Esophagus squamous epithelium (tissue), 5 donors: Measurements from ENCODE around the gene TCF4. TPM values are rescaled to one million over a fixed set of nuclear protein-coding genes. Genes with fewer than 3 reads are reported as not detected.

Experiments used
- DNase-seq: peaks from one replicate; lab custom pipeline; 2025; lab: John Stamatoyannopoulos, UW
- H3K27ac ChIP-seq, 4 donors: fragments of 200-600 bp; sonication (generic); one replicate each; pipeline ENCODE4 v1.5.1; 2016 to 2019; ENCODE audit warnings: mild to moderate bottlenecking in 1 of 4
- H3K27me3 ChIP-seq, 4 donors: fragments of 200-600 bp; sonication (generic); 1 replicate in 3 of 4; 2 replicates in 1 of 4; pipeline versions ENCODE4 v1.5.1 to v1.6.0; 2017 to 2021; ENCODE audit warnings: antibody characterized with exemption in 1 of 4
- H3K36me3 ChIP-seq, 3 donors: fragments of 200-600 bp; sonication (generic); one replicate each; pipeline ENCODE4 v1.5.1; 2016 to 2019
- H3K4me1 ChIP-seq, 3 donors: fragments of 200-600 bp; sonication (generic); one replicate each; pipeline ENCODE4 v1.5.1; 2017 to 2019
- H3K4me3 ChIP-seq, 4 donors: fragments of 200-600 bp; sonication (generic); 1 replicate in 3 of 4; 2 replicates in 1 of 4; pipeline ENCODE4 v1.5.1; 2016 to 2019; ENCODE audit warnings: mild to moderate bottlenecking in 2 of 4, moderate library complexity in 1 of 4
- H3K9me3 ChIP-seq, 3 donors: fragments of 200-600 bp; sonication (generic); one replicate each; pipeline ENCODE4 v1.5.1; 2016 to 2019
- POLR2A ChIP-seq, 4 donors: fragments of 450-650 bp; IDR thresholded peaks; one replicate each; pipeline ENCODE4 v1.6.1; 2017; ENCODE audit warnings: antibody characterized with exemption in 4 of 4, mild to moderate bottlenecking in 4 of 4, moderate library complexity in 3 of 4
- WGBS, 2 donors: methylation state at CpG; one replicate each; pipeline ENCODE4 v1.1.5; 2018; 5-methylcytosine and 5-hydroxymethylcytosine counted together
- intact Hi-C: fragments of 100-400 bp; cut with DNase I; formaldehyde crosslinking; loops from one replicate; pipeline ENCODE4 v1.15.0; 2022
- total RNA-seq, 4 donors: library from RNA; depleted of rRNA; stranded (reverse); fragments of >200 nt; gene quantifications; one replicate each; pipeline ENCODE4 v1.1.0, GENCODE V29; 2016
- TF ChIP-seq, protein P1 (sequence below), 6 experiments: fragments of 450-650 bp in 4 of 6; fragments of 200-600 bp in 2 of 6; sonication (generic) in 2 of 6; IDR thresholded peaks; one replicate each; pipeline ENCODE4 v1.5.1; 2016 to 2019; ENCODE audit warnings: antibody characterized with exemption in 6 of 6, mild to moderate bottlenecking in 4 of 6, moderate library complexity in 4 of 6
- donor health status: DM: yes; HTN: yes; CAD: no.

TCF4 gene
- total RNA-seq, 4 donors from 2014 or later, result 19.0 to 79.7 (median 26.0) TPM

- Histone ChIP-seq H3K9me3 (no peaks in the 10 kb centered on the region), H3K27ac (no peak overlapping the region), H3K27me3 (no peaks in the 10 kb centered on the region), H3K36me3 (peaks cover 0 to 19% (median 3%) of the 10 kb centered on the region in 3 donors), H3K4me1 (peaks cover 0 to 27% (median 2%) of the 10 kb centered on the region in 3 donors), H3K4me3 (no peak overlapping the region)
- intact Hi-C loops, result no loop called here
- DNase-seq, result no peak
- 93 to 94% methylated on average over 3 of the region's 3 CpGs for WGBS, 2 donors
- TF ChIP-seq POLR2A (IDR thresholded peaks at IDR 0.05), result no peak
- TF ChIP-seq, protein P1, sequence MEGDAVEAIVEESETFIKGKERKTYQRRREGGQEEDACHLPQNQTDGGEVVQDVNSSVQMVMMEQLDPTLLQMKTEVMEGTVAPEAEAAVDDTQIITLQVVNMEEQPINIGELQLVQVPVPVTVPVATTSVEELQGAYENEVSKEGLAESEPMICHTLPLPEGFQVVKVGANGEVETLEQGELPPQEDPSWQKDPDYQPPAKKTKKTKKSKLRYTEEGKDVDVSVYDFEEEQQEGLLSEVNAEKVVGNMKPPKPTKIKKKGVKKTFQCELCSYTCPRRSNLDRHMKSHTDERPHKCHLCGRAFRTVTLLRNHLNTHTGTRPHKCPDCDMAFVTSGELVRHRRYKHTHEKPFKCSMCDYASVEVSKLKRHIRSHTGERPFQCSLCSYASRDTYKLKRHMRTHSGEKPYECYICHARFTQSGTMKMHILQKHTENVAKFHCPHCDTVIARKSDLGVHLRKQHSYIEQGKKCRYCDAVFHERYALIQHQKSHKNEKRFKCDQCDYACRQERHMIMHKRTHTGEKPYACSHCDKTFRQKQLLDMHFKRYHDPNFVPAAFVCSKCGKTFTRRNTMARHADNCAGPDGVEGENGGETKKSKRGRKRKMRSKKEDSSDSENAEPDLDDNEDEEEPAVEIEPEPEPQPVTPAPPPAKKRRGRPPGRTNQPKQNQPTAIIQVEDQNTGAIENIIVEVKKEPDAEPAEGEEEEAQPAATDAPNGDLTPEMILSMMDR (IDR thresholded peaks at IDR 0.05), result no peak
Measured at GRCh38 chr18:55237660-55238059, 350.3 kb downstream of the TCF4 start.

- H3K4me3 ChIP-seq, result no peak overlapping the region
- peaks cover 0 to 33% (median 3%) of the 10 kb centered on the region in 3 donors for H3K36me3 ChIP-seq
- no peak overlapping the region for H3K27ac ChIP-seq
- WGBS, 2 donors, result 60 to 74% methylated on average over 6 of the region's 6 CpGs
- TF ChIP-seq, protein P1 (IDR thresholded peaks at IDR 0.05), result no peak
- no peak for TF ChIP-seq POLR2A (IDR thresholded peaks at IDR 0.05)
- intact Hi-C loops, result no loop called here
- H3K9me3 ChIP-seq, result no peaks in the 10 kb centered on the region
- peaks cover 0 to 27% (median 2%) of the 10 kb centered on the region in 3 donors for H3K4me1 ChIP-seq
- H3K27me3 ChIP-seq, result no peaks in the 10 kb centered on the region
- DNase-seq, result no peak
Measured at GRCh38 chr18:55236150-55236931, 351.7 kb downstream of the TCF4 start.

- peaks cover 0 to 19% (median 2%) of the 10 kb centered on the region in 3 donors for H3K4me1 ChIP-seq
- H3K36me3 ChIP-seq, result peaks cover 0 to 45% (median 3%) of the 10 kb centered on the region in 3 donors
- DNase-seq, result no peak
- H3K27ac ChIP-seq, result no peak overlapping the region
- intact Hi-C loops, result no loop called here
- H3K4me3 ChIP-seq, result no peak overlapping the region
- no peaks in the 10 kb centered on the region for H3K27me3 ChIP-seq
- 64 to 70% methylated on average over 3 of the region's 3 CpGs for WGBS, 2 donors
- no peaks in the 10 kb centered on the region for H3K9me3 ChIP-seq
- TF ChIP-seq POLR2A (IDR thresholded peaks at IDR 0.05), result no peak
- TF ChIP-seq, protein P1 (IDR thresholded peaks at IDR 0.05), result no peak
Measured at GRCh38 chr18:55235094-55235461, 352.9 kb downstream of the TCF4 start.

DNA sequence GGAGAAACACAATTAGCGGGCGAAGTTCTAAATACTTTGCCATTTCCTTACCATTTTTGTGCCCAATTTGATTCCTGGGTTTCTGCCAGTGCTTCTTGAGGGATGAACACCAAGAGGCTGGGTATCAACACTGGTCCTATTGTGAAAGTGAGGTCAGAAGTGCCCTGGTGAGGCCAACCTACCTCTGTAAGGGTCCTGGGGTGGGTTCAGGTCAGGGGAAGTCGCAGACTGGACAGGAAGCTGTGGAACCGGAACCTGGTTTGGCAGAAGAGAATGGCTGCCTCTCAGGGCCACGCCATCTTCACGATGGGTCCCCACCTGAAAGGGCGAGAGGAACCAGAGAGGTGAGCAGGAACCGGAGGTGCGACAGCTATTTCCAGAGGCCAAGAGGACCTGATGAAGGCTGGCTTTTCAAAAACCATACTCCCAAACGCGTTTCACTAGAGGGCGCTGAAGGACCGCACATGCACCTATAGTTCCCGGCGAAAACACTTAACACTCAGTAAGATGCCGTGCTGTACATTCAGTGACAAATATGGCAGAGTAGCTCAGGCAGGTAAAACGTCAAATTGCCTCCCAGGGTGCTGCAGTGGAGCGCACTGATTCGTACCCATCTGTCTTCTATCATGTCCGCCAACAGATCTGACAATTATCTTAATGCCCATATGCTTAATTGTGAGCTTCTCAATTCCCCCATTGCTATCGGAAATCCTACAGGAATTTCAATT lies 353.5 kb downstream of the TCF4 start:
- H3K27ac ChIP-seq, result peak overlapping the region in 2 of 4 donors; percentile 42 to 47
- WGBS, 2 donors, result 34 to 40% methylated on average over 17 to 18 of the region's 21 CpGs
- no peak for DNase-seq
- H3K4me1 ChIP-seq, result peaks cover 0 to 19% (median 2%) of the 10 kb centered on the region in 3 donors
- intact Hi-C loops, result no loop called here
- H3K4me3 ChIP-seq, result no peak overlapping the region
- H3K27me3 ChIP-seq, result no peaks in the 10 kb centered on the region
- H3K36me3 ChIP-seq, result peaks cover 0 to 51% (median 3%) of the 10 kb centered on the region in 3 donors
- no peaks in the 10 kb centered on the region for H3K9me3 ChIP-seq
- TF ChIP-seq, protein P1 (IDR thresholded peaks at IDR 0.05), result peak; percentile 43 to 79 (median 70)
- no peak for TF ChIP-seq POLR2A (IDR thresholded peaks at IDR 0.05)

GRCh38 chr18:55233857-55234256 lies 354.1 kb downstream of the TCF4 start:
- Histone ChIP-seq H3K27ac (no peak overlapping the region), H3K9me3 (no peaks in the 10 kb centered on the region), H3K36me3 (peaks cover 0 to 57% (median 3%) of the 10 kb centered on the region in 3 donors), H3K27me3 (no peaks in the 10 kb centered on the region), H3K4me3 (no peak overlapping the region), H3K4me1 (peaks cover 0 to 19% (median 2%) of the 10 kb centered on the region in 3 donors)
- DNase-seq, result no peak
- TF ChIP-seq, protein P1 (IDR thresholded peaks at IDR 0.05), result no peak
- no peak for TF ChIP-seq POLR2A (IDR thresholded peaks at IDR 0.05)
- intact Hi-C loops, result no loop called here
- 66 to 68% methylated on average over 5 of the region's 5 CpGs for WGBS, 2 donors
